ENCODE measurements around the gene BPIFB6. TPM values are rescaled to one million over a fixed set of nuclear protein-coding genes. Genes with fewer than 3 reads are reported as not detected.

BPIFB6 gene
- total RNA-seq, 1 donor from 2014 or later: not detected

DNA sequence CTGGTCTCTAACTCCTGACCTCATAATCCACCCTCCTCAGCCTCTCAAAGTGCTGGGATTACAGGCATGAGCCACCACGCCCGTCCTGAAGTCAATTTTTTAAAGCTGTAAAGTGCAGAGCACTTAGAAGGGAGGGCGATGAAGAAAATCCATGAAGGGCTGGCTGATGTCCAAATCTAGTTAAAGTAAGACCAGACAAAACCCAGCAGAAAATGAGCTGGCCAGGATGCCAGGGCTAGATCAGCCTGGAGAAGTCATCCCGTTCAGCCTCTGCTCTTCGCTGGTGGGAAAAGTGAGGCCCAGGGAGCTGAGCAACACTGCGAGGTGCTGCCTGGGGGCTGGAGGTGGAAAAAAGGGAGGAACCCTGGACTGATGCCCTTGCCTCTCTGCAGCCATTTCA, 51.1 kb downstream of the BPIFB6 start:
- no peaks in the 10 kb centered on the region for H3K9me3 Mint-ChIP-seq (ENCODE audit: unreplicated experiment)
- peaks cover 2% of the 10 kb centered on the region for H3K27me3 Mint-ChIP-seq (ENCODE audit: unreplicated experiment)
- DNase-seq (ENCODE audit: low spot score): no peak
- H3K4me1 Mint-ChIP-seq (ENCODE audit: unreplicated experiment): no peaks in the 10 kb centered on the region
- TF ChIP-seq, protein P1, sequence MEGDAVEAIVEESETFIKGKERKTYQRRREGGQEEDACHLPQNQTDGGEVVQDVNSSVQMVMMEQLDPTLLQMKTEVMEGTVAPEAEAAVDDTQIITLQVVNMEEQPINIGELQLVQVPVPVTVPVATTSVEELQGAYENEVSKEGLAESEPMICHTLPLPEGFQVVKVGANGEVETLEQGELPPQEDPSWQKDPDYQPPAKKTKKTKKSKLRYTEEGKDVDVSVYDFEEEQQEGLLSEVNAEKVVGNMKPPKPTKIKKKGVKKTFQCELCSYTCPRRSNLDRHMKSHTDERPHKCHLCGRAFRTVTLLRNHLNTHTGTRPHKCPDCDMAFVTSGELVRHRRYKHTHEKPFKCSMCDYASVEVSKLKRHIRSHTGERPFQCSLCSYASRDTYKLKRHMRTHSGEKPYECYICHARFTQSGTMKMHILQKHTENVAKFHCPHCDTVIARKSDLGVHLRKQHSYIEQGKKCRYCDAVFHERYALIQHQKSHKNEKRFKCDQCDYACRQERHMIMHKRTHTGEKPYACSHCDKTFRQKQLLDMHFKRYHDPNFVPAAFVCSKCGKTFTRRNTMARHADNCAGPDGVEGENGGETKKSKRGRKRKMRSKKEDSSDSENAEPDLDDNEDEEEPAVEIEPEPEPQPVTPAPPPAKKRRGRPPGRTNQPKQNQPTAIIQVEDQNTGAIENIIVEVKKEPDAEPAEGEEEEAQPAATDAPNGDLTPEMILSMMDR (IDR thresholded peaks at IDR 0.05; ENCODE audit: unreplicated experiment): no peak
- H3K36me3 Mint-ChIP-seq (ENCODE audit: low read depth, unreplicated experiment): no peaks in the 10 kb centered on the region
- no peak overlapping the region for H3K27ac Mint-ChIP-seq (ENCODE audit: unreplicated experiment)
- no peak overlapping the region for H3K4me3 Mint-ChIP-seq (ENCODE audit: unreplicated experiment)

DNA sequence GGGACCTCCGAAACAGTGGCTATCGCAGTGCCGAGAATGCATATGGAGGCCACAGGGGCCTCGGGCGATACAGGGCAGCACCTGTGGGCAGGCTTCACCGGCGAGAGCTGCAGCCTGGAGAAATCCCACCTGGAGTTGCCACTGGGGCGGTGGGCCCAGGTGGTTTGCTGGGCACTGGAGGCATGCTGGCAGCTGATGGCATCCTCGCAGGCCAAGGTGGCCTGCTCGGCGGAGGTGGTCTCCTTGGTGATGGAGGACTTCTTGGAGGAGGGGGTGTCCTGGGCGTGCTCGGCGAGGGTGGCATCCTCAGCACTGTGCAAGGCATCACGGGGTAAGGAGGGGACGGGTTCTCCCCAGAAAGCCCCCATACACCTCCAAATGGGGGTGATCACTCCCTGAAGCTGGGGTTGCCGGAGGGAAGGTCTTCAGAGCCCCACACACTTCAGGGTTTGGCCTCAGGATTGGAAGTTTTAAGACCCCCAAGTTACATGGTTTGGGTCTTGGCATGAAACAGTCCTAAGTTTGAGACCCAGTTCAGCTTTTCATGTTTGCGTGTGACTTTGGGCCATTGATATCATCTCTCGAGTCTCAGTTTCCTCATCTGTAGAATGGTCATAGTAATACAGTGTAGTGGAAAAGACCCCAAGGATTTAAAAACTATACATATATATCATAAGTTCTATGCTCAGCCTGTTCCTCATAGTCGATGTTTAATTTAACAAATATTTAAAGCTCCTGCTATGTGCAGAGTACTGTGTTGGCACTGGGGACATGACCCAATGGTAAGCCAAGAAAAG, 52.3 kb downstream of the BPIFB6 start:
- Mint-ChIP-seq H3K9me3 (ENCODE audit: unreplicated experiment) (no peaks in the 10 kb centered on the region), H3K27ac (ENCODE audit: unreplicated experiment) (no peak overlapping the region), H3K4me3 (ENCODE audit: unreplicated experiment) (no peak overlapping the region), H3K4me1 (ENCODE audit: unreplicated experiment) (no peaks in the 10 kb centered on the region), H3K36me3 (ENCODE audit: low read depth, unreplicated experiment) (no peaks in the 10 kb centered on the region), H3K27me3 (ENCODE audit: unreplicated experiment) (peaks cover 2% of the 10 kb centered on the region)
- TF ChIP-seq, protein P1 (IDR thresholded peaks at IDR 0.05; ENCODE audit: unreplicated experiment): no peak
- DNase-seq (ENCODE audit: low spot score): no peak

DNA sequence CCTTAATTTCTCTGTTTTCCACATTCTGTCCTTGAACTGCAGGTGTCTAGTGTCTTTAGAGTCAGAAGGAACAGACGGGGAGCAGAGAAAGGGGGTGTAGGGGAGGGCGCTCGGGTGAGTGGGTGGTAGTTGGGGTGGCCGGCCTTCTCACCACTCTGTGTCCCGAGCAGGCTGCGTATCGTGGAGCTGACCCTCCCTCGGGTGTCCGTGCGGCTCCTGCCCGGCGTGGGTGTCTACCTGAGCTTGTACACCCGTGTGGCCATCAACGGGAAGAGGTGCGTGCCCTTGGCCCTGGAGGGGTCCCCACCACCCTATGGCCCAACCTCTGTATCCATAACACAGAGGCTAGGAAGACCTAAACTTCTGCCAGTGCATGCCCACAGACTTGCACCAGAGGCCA, 53.3 kb downstream of the BPIFB6 start:
- TF ChIP-seq, protein P1 (IDR thresholded peaks at IDR 0.05; ENCODE audit: unreplicated experiment): no peak
- Mint-ChIP-seq H3K27me3 (ENCODE audit: unreplicated experiment) (peaks cover 1% of the 10 kb centered on the region), H3K27ac (ENCODE audit: unreplicated experiment) (no peak overlapping the region), H3K9me3 (ENCODE audit: unreplicated experiment) (no peaks in the 10 kb centered on the region), H3K4me3 (ENCODE audit: unreplicated experiment) (no peak overlapping the region), H3K36me3 (ENCODE audit: low read depth, unreplicated experiment) (no peaks in the 10 kb centered on the region), H3K4me1 (ENCODE audit: unreplicated experiment) (no peaks in the 10 kb centered on the region)
- DNase-seq (ENCODE audit: low spot score): no peak

DNA sequence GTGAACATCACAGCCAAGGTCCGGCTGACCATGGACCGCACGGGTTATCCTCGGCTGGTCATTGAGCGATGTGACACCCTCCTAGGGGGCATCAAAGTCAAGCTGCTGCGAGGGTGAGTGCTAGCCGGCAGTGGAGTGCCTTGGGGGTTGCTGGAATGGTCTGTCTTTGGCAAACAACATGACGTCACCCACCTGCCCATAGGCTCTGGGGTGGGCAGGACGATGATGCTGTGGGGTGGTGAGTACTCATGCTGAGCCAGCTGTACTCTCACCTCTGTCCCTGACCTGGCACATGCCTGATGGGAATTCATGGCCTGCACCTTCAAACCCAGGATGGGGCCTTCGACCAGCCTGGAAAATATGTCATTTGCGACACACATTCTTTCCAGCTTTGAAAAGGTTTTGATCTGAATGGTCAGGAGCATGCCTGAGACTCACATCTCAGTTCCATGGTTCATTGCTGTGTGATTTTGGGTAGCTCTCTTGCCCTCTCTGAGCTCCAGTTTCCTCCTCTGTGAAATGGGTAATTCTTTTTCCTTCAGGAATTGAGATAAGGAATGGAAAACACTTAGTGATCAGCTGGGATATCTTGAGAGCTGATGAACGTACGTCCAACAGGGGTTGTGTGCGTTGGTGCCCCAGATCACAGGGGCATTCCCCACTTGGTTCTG, 54.7 kb downstream of the BPIFB6 start:
- DNase-seq (ENCODE audit: low spot score): no peak
- Mint-ChIP-seq H3K27ac (ENCODE audit: unreplicated experiment) (no peak overlapping the region), H3K9me3 (ENCODE audit: unreplicated experiment) (no peaks in the 10 kb centered on the region), H3K36me3 (ENCODE audit: low read depth, unreplicated experiment) (no peaks in the 10 kb centered on the region), H3K4me1 (ENCODE audit: unreplicated experiment) (no peaks in the 10 kb centered on the region), H3K27me3 (ENCODE audit: unreplicated experiment) (no peaks in the 10 kb centered on the region), H3K4me3 (ENCODE audit: unreplicated experiment) (no peak overlapping the region)
- TF ChIP-seq, protein P1 (IDR thresholded peaks at IDR 0.05; ENCODE audit: unreplicated experiment): no peak

DNA sequence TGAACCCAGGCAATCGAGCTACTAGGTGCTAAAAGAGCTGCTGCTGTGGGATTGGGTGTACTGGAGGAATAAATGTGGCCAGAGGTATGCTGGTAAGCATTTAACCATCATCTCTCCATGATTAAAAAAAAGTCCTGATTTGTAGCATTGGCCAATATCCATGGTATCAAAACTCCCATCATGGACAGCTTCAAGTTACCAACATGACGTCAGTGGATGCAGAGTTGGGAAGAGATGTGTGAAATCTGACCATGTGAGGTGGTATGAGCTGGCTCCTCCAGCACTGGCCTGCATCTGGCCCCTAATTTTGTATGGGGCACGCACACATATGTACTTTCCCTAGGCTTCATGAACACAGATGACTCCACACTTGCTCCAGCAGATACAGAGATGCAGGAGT, 59.7 kb downstream of the BPIFB6 start:
- no peak overlapping the region for H3K27ac Mint-ChIP-seq (ENCODE audit: unreplicated experiment)
- no peaks in the 10 kb centered on the region for H3K4me1 Mint-ChIP-seq (ENCODE audit: unreplicated experiment)
- no peaks in the 10 kb centered on the region for H3K9me3 Mint-ChIP-seq (ENCODE audit: unreplicated experiment)

More for the DNA sequence above, 59.7 kb downstream of the BPIFB6 start:
- no peaks in the 10 kb centered on the region for H3K27me3 Mint-ChIP-seq (ENCODE audit: unreplicated experiment)
- TF ChIP-seq, protein P1 (IDR thresholded peaks at IDR 0.05; ENCODE audit: unreplicated experiment): no peak
- H3K36me3 Mint-ChIP-seq (ENCODE audit: low read depth, unreplicated experiment): no peaks in the 10 kb centered on the region
- DNase-seq (ENCODE audit: low spot score): no peak
- no peak overlapping the region for H3K4me3 Mint-ChIP-seq (ENCODE audit: unreplicated experiment)
